ENCODE data around the gene NHERF1.
A peak's percentile ranks its signal among the peaks of the same experiment; 100 is the strongest.

Gene NHERF1

DNA sequence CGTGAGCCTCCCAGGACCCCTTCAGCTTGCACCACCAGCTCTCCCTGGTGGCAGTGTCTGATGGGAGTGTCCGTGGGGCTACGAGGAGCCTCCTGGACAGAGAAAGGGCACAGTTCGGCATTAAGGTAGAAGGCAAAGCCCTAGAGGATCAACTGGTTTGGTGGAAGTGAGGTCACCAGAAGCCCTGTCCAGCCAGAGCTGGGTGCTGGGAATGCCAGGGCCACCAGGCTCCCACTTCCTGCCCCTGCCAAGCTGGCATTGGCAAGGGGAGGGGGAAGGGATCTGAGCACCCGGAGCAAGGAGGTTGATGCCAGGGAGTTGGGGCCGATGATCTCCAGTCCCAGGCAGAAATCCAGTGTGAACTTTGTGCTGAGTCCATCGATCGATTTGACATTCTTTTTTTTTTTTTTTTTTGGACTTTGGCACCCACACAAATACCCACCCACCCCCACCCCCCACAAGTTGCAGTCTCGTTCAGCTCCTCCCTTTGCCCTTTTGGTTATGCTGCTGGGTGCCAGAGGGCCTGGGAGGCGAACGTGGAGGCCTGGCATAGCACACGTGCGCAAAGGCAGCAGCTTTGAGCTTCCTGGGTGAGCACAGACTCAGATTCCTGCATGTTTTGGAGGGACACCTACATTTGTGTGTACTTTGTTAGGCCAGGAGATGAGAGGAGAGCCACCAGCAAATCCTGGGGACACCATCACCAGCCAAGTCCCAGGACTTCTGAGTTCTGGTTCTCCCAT is 2.1 kb downstream of the NHERF1 start:
- DNase-seq, result no peak

DNA sequence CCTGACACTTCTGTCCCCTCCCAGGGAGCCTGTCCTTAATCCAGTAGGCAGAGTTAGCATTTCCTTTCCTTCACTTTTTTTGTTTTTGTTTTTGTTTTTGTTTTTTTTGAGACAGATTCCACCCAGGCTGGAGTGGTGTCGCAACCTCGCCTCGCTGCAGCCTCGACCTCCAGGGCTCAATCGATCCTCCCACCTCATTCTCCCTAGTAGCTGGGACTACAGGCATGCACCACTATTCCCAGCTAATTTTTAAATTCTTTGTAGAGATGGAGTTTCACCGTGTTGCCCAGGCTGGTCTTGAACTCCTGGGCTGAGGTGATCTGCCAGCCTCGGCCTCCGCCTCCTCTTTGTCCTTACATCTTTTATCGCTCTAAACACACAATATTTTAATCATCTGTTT is 4.0 kb downstream of the NHERF1 start:
- DNase-seq, result no peak

DNA sequence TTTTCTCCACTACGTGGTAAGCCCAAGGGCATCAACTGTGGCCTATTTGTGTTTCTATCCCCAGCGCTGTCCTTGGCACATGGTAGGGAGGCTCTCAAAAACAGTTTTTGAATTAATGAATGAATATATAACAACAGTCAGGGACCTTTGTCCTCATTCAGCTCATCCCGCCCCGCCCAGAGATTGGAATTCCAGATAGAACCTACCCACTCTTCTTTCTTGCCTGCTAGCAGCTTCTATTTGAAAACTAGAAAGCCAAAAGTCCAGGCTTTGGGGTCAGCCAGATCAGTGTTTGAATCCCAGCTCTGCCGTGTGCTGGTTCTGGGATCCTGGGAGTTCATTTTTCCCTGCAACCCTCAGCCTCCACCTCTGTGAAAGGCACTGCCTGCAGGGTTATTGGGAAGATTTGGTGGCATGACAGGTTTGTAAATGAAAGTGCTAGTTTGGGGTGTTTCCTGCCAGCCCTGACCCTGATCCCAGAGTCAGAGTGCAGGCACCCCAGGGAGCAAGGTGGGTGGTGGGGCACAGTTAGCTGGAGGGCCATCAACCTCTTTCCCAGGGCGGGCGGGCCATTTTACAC is 4.5 kb downstream of the NHERF1 start:
- no peak for DNase-seq

DNA sequence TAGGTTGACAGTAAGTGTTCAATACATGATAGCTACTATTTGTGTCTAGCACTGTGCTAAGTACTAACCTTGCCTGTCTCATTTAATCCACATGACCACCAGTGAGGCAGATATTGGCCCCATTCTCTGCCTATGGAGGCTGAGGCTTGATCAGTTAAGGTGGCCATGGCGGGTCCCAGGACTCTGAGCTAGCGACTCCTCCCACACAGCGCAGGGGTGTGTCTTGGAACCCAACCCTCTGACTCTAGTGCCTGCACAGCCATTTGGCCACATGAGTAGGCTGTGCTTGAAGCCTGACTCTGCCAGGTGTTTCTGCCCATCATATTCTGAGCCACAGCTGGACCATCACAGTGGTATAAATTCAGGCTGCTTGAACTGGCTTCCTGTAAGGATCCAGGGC is 6.4 kb downstream of the NHERF1 start:
- DNase-seq, result no peak

DNA sequence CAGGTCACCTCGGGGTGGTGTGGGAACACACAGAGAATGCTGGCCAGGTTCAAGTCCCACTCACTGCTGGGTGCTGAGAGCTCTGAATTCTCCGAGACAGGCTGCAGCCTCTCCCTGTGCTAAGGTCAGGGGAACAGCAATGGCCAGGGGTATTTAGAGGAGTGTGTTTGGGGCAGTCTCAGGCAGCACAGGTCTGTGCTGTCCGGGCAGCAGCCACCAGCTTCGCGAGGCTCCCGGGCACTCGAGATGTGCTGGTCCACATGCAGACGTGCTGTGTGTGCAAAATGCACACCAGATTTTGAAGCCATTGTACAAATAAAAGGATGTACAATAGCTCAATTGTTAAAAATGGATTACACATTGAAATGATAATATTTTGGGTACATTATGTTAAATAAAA is 7.1 kb downstream of the NHERF1 start:
- DNase-seq, result no peak

DNA sequence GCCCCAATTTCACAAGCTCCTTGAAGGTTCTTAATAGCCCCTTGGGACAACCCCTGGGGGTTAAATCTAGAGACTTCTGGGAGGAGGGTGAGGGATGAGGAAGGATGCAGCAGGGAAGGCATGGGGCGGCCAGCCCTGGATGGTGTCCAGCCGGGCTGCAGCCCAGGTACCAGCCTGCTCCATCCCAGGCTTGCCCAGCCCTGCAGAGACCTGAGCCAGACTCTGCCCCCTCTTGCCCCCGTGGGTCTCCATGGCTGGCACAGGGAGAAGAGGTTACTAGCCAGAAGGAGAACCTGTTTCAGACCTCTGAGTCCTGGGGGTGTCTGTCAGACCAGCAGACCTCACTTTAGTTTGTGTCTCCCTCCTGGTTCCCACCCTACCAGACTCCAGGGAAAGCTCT is 8.5 kb downstream of the NHERF1 start:
- no peak for DNase-seq

DNA sequence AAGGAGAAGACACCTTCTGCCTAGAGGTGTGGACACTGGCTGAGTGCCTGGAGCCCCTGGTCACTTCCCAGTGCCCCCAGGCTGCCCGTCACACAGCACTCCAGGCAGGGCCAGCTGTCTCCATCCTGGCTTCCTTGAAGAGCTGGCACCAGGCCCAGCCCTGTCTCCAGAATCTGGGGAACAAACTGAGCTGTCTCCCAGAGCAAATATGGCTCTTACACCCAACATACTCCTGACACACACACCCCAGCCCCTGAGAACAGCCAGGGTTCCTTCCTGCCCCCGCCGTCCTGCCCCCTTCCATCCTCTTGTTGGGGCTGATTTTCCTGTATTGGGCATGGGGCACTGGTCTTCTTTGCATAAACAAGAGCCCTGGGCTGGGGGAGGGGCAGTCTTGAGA is 9.1 kb downstream of the NHERF1 start:
- peak; percentile 4 for DNase-seq

DNA sequence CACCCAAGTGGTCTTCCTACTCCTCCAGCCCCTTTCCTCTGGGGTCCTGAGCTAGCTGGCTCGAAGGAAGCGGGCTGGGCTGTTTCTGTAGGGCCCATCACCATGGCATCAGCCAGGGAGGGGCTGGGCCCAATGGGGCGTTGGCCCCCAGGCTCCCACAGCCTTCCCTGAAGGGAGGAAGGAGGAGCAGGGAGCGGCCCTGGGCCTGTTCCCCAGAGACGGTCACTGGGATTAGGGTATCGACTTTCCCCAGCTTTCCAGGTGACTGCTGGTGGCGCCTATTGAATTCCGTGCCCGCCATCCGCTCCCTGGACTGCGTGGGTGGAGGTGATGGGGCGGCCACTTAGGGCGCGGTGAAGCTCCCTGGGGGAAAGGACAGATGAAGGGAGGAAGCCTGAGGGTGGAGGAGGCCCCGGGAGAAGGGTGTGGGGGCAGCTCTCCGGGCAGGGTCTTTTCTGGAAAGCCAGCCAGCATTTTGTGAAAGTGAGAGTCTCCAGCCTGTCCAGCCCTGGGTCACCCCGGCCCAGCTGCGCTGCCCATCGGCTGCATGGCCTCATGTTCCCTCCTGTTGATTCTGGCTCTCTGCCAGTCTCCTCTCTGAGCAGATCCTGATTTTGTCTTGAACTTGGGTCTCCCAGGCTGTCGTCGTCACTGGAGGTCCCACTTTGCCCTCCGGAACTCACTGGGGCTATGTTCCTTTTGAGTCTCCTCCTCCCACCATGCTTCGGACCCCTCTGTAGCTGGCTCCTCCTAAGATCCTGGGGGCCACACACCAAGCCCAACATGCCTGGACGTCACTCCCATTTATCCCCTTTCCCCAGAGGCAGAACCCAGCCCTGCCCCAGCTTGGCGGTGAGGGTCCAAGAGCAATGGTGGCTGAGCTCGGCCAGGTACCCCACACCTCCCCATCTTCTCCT is 9.8 kb downstream of the NHERF1 start:
- no peak for DNase-seq

DNA sequence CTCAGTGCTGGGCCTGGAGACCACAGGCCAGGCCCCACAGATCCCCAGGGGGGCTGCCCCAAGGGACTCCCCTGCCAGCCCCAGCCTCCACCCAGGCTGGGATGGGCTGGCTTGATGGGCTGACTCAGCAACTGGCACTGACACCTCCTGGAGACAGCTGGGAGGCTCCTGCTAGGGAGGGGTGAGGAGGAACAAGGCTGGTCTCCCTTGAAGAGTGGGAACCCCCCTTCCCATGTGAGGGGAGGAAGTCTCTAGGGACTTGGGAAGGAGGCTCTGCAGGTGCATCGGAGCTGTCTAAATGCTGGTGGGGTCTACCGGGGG is 10.4 kb downstream of the NHERF1 start:
- DNase-seq, result no peak

DNA sequence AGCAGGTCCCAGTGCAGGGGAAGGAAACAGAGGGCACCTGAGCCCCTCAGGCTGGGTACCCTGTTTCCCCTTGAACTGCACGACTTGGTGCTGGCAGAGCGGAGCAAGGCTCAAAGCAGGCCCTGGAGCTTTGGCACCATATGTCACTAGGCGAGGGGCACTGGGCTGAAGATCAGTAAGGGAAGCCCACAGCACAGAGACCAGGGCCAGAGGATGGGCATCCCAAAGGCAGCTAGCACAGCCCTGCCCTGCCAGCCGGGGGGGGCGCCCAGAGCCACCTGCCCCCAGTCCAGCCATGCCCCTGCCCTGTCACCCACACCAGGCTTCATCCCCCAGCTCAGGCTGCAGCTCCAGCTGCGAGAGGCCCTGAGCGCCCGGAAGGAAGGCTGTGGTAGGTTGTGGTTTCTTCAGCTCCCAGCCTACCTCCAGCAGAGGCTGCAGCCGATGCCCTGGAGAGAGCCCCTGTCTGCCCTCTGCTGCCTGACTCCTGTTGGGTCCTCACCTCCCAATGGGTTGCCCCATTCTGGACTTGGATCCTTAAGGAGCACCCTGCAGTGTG is 10.9 kb downstream of the NHERF1 start:
- DNase-seq, result no peak

DNA sequence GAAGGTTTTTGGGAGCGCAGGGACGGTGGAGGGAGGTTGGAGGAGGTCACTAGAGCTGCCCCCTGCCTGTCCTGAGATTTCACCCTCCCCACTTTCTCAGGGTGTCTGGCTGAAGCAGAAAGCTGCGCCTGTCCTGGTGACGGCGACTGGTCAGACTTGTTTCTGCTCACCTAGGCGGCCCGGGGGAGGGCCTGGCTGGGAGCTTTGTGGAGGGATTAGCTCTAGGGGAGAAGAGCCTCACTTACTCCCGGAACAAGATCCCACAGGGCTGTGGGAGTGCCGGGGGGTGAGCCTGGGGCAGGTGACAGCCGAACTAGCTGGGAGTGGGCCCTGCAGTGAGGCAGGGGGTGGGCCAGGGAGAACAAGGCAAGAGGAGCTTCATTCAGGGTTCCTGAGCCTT is 11.5 kb downstream of the NHERF1 start:
- no peak for DNase-seq

DNA sequence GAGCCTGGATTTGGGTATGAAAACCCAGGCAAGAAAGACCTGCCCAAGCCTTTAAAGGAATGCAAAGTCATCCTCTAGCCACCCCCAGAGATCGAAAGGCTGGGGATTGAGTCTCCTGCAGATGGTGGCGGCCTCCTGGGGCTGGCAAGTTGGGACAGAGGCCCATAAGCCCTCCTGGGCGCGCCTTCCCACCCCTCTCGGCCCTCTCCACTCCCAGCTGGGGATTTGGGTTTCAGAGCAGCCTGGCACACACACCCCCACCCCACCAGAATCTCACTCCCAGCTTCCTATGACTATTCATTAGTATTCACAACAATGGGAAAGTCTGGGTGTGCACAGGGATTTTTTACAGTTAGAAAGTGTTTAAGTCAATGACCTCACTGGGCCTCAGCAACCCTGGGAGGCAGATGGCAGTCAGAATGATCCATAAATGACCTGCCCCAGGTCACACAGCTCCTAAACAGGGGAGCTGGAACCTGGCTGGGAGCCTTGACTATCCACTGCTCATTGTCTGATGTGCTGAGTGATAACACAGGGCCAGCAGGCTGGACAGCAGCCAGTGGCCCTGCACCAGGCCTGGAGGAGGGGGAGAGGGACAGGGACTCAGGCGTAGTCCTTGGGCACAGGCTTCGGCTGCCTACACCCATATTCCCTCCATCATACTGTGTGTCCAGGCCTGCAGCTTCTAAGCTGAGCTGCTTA is 12.1 kb downstream of the NHERF1 start:
- no peak for DNase-seq

DNA sequence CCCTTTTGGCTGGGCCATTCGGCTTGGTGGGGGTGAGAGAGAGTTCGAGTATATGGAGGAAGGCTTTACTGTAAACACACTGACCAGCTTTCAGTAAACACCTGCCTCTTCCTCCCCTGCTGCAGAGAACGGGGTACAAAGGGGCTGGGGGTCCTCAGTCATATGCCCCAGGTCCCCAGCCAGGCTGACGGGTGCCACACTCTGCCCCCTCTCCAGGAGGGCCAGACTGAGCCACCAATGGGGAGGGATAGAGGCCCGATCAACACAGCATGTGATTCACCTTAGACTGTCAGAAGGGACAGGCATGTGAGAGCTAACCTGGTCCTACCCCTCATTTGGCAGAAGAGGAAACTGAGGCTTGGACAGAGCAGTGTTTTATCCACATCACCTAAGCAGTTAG is 13.0 kb downstream of the NHERF1 start:
- DNase-seq, result no peak

DNA sequence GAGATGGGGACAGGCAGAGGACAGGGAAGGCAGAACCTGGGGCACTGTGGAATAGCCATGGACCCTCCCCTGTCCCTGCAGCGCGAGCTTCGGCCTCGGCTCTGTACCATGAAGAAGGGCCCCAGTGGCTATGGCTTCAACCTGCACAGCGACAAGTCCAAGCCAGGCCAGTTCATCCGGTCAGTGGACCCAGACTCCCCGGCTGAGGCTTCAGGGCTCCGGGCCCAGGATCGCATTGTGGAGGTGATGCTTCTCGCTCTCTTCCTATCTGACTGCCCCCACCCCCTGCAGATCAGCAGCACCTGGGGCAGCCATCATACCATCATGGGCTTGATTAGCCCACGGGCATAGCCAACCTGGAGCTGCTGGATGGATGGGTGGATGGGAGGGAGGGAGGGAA is 13.5 kb downstream of the NHERF1 start:
- DNase-seq, result no peak

DNA sequence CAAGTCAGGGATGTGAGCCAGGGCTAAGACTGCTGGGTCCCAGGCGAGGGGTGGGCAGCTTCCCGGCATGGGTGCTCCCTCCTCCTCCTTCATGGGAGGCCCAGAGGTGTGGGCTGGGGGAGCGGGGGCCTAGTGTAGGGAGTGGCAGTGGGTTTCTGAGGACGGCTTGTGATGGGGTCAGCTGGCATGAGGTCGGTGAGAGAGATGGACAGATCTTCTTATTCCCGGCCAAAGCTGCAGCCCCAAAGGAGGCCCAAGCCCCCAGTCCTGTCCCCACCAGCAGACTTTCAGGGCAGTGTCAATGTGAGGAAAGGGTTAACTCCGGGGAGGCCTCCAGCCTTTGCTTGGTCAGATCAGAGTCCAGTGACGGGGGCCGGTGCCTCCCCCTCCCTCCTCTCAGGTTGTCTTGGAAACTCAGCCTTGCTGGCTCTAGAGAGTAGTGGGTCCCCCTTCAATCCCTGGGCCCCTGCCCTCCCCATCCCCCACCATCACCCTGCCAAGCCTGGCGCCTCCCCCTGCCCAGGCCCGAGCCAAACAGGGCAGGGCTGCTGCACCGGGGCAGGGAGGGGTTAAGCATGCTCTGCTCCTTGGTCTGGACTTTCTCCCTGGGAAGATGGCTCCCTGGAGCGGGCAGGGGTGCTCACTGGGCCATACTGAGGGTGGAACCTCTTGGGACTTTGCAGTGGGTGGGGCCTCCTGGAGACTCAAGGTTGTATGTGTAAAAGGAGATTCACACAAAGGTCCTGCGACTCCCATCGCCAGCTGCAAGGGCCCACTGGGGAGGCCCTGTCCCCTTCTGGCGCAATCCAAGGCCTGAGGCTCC is 15.3 kb downstream of the NHERF1 start:
- no peak for DNase-seq

DNA sequence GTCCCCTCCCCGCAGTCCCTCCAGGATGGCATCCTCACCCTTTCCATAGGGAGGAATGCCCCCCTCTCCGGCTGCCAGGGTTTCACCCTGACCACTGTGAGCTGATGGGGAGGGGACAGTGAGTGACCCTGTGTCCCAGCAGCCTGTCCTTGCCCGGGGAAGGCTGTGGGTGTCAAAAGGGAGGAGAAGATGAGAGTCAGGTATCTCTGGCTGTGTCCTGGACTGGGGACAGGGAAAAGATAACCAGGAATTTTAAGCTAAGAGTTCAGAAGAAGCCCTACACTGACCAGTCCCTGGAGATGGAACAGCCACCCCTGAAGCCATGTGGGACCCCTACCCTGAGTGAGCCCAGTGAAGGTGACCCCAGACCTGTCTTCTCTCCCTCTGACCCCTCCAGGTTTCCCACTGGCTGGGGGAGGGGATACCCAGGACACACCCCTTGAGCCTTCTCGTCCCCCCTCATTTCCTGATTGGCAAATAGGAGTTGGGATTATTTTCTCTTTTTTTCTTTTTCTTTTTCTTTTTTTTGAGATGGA is 16.4 kb downstream of the NHERF1 start:
- no peak for DNase-seq

DNA sequence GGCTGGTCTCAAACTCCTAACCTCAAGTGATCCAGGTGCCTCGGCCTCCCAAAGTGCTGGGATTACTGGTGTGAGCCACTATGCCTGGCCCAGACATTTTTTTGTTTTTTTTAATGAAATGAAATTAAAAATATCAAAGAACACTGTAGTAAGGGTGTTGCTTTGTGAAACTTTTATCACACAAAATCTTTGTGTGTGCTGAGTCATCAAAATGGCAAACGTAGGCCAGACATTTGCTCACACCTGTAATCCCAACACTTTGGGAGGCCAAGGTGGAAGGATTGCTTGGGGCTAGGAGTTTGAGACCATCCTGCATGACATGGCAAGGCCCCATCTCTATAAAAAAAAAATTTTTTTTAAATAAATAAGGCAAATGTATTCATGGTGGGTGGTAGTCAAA is 18.0 kb downstream of the NHERF1 start:
- DNase-seq, result no peak

DNA sequence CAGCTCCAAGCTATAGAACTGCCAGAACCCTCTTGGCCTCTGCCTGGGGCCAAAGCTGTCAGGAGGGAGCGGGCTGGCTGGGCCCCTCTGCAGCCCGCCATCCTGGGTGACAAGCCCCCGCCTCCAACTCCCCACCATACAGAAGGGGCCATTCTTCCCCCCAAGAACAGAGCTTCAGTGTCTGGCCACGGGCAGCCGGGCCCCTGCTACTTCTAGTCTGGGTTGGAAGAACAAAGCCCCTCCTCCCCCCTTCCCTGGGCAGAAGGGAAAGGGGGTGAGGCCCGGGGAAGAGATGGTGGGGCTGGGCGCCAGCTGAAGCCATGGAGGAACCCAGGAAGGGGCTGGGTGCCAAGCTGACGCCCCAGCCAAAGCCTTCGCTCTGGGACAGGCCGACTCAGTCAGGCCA is 18.7 kb downstream of the NHERF1 start:
- DNase-seq, result no peak

DNA sequence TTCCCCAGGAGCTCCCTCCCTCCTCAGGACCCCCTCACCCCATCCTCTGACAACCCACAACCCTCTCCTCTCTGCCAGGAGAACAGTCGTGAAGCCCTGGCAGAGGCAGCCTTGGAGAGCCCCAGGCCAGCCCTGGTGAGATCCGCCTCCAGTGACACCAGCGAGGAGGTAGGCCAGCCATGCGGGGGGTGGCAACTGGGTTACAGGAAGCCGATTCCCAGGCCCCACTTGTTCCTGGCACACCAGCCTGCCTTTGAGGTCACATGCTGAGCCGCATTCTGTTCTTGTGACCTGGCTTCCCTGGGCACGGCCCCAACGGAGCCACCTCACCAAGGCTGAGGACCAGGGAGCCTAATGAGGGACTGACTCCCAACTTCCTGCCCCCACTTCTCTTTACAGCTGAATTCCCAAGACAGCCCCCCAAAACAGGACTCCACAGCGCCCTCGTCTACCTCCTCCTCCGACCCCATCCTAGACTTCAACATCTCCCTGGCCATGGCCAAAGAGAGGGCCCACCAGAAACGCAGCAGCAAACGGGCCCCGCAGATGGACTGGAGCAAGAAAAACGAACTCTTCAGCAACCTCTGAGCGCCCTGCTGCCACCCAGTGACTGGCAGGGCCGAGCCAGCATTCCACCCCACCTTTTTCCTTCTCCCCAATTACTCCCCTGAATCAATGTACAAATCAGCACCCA is 19.8 kb downstream of the NHERF1 start:
- DNase-seq, result no peak

DNA sequence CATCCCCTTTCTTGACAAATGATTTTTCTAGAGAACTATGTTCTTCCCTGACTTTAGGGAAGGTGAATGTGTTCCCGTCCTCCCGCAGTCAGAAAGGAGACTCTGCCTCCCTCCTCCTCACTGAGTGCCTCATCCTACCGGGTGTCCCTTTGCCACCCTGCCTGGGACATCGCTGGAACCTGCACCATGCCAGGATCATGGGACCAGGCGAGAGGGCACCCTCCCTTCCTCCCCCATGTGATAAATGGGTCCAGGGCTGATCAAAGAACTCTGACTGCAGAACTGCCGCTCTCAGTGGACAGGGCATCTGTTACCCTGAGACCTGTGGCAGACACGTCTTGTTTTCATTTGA is 20.3 kb downstream of the NHERF1 start:
- DNase-seq, result no peak

DNA sequence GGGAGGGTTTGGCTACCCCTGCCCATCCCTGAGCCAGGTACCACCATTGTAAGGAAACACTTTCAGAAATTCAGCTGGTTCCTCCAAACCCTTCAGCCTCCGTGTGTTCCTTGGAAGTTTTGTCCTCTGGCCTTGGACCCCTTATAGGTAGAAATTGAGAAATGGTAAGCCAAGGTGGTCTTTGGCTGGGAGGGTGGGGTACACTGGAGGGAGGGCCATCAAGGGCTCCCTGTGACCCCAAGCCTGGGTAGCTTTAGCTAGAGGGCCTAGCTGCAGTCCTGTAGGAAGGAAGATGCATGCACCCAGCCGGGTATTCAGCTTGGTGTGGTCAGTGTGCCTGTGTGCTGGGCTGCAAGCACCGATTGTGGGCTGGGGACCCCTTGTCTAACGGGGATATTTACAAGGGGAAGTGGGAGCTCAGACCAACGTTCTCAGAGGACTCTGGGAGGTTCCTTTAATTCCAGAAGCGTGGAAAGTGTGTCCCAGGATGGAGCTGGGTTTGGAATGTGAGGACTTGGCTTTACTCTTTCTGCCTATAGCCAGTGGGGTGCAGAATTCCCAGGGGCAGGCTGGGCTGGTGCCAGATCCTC is 20.9 kb downstream of the NHERF1 start:
- no peak for DNase-seq

All from DMS79 treated with DMSO at 0.1 percent for 48 hours (cell line).